ENCODE results near the gene ULK4. TPM values are rescaled to one million over a fixed set of nuclear protein-coding genes. Genes with fewer than 3 reads are reported as not detected.

The ULK4 gene
- total and polyA plus RNA-seq, 2 of the 4 experiments (the other 2 are of a cell fraction) = 2.7 to 5.0 TPM

- no peak overlapping the region for H2AK9ac ChIP-seq (replicated peaks; ENCODE audit: low read depth, low read length, poor library complexity)
- WGBS, 2 experiments (ENCODE audit: extremely low coverage in 2 of 2, insufficient read length in 1 of 2) = 63% methylated on average over 1 of the region's 3 CpGs; no CpG with 5 or more reads in 1 of the 2 experiments
- H3K9ac ChIP-seq (ENCODE audit: low read depth, low read length) = no peak overlapping the region
- no peak overlapping the region for H3K23ac ChIP-seq (ENCODE audit: low read depth, low read length)
- H3K4me1 ChIP-seq (ENCODE audit: control insufficient read depth, insufficient read depth, low read length) = no peaks in the 10 kb centered on the region
- no peaks in the 10 kb centered on the region for H4K20me1 ChIP-seq (ENCODE audit: insufficient read depth, low read length)
- H2BK15ac ChIP-seq (ENCODE audit: low read depth, low read length) = no peak overlapping the region
- H3K27ac ChIP-seq (ENCODE audit: insufficient read depth, low read length) = no peak overlapping the region
- no peak overlapping the region for H4K91ac ChIP-seq (ENCODE audit: insufficient read depth, low read depth, low read length)
- no peak overlapping the region for H3K4ac ChIP-seq (ENCODE audit: low read depth, low read length)
- no peak overlapping the region for H2BK120ac ChIP-seq (ENCODE audit: low read depth, low read length)
- no peak overlapping the region for H2BK20ac ChIP-seq (ENCODE audit: low read depth, low read length)
- H3K9me1 ChIP-seq (ENCODE audit: insufficient read depth, low read length) = no peaks in the 10 kb centered on the region
- no peak overlapping the region for H3K18ac ChIP-seq (ENCODE audit: low read depth, low read length)
- no peak overlapping the region for H4K5ac ChIP-seq (ENCODE audit: low read depth, low read length)
- H2AK5ac ChIP-seq (ENCODE audit: low read depth, low read length) = no peak overlapping the region
- TF ChIP-seq POLR2A (IDR thresholded peaks at IDR 0.05; ENCODE audit: low read depth, low read length) = no peak
- DNase-seq (no peak), ATAC-seq (ENCODE audit: low read depth) (no peak)
- no peak overlapping the region for H4K8ac ChIP-seq (ENCODE audit: low read depth in 2 of 2, low read length in 2 of 2)
- in situ Hi-C loops (cut with MboI; ENCODE audit: low sequenced_read_pairs) (no loop called here), intact Hi-C loops (cut with micrococcal nuclease) (no loop called here), dilution Hi-C loops (cut with HindIII; ENCODE audit: low sequenced_read_pairs, unreplicated experiment) (no loop called here)
- ChIA-PET POLR2A (ENCODE audit: unreplicated experiment) (no interaction called here), CTCF (interaction anchor here (0.6 kb wide), 1 partner anchor 21 kb away, joined by 3 read pairs; no protein-coding TSS in a partner anchor)
- H3K36me3 ChIP-seq (ENCODE audit: control insufficient read depth, insufficient read depth, low read length) = no peaks in the 10 kb centered on the region
- H2BK5ac ChIP-seq (ENCODE audit: low read depth, low read length, poor library complexity, severe bottlenecking) = no peak overlapping the region
- no peak overlapping the region for H3K4me2 ChIP-seq (ENCODE audit: low read depth, low read length)
- BruUV-seq (replicated peaks) = no TSS peak
- no peaks in the 10 kb centered on the region for H3K79me1 ChIP-seq (ENCODE audit: low read depth in 1 of 2, low read length in 2 of 2)
- no peak overlapping the region for H3K56ac ChIP-seq (ENCODE audit: extremely low read depth, insufficient read depth, low read length)
- H3K4me3 ChIP-seq (ENCODE audit: insufficient read depth, low read depth, low read length) = no peak overlapping the region
- H3K14ac ChIP-seq (replicated peaks; ENCODE audit: low read depth, low read length) = no peak overlapping the region
- H2AFZ ChIP-seq (replicated peaks; ENCODE audit: low read length, poor library complexity) = no peak overlapping the region
- no peaks in the 10 kb centered on the region for H3K9me3 ChIP-seq (ENCODE audit: control insufficient read depth, insufficient read depth, low read length)
- H3K27me3 ChIP-seq (ENCODE audit: control insufficient read depth, insufficient read depth, low read length) = no peaks in the 10 kb centered on the region
Measured at GRCh38 chr3:41426485-41426884, 535.4 kb downstream of the ULK4 start.
